GM13976 (cell line): Measurements from ENCODE around the gene ALDH1B1.

ENCODE experiments used
- DNase-seq: peaks from one replicate; pipeline ENCODE4 v3.0.0; 2012; ENCODE audit warnings: low spot score
- CTCF ChIP-seq: IDR thresholded peaks from 2 replicates; pipeline ENCODE4 v1.5.1; 2012; ENCODE audit warnings: borderline replicate concordance, mild to moderate bottlenecking; ENCODE audit not compliant: insufficient read depth; ENCODE audit errors: extremely low read depth, missing control alignments, control extremely low read depth
- in situ Hi-C: fragments of 300-500 bp; cut with MboI; formaldehyde crosslinking; loops from one replicate; pipeline ENCODE4 v1.12.0; 2022; ENCODE audit warnings: low sequenced_read_pairs, mixed read lengths, inconsistent platforms; ENCODE audit not compliant: unreplicated experiment

The ALDH1B1 gene

GRCh38 chr9:38421498-38422211 lies 29.2 kb downstream of the ALDH1B1 start:
- DNase-seq, result no peak
- no peak for TF ChIP-seq CTCF
- in situ Hi-C loops, result loop anchor here (25.0 kb wide), 1 partner anchor 266 kb away; no protein-coding TSS in a partner anchor

DNA sequence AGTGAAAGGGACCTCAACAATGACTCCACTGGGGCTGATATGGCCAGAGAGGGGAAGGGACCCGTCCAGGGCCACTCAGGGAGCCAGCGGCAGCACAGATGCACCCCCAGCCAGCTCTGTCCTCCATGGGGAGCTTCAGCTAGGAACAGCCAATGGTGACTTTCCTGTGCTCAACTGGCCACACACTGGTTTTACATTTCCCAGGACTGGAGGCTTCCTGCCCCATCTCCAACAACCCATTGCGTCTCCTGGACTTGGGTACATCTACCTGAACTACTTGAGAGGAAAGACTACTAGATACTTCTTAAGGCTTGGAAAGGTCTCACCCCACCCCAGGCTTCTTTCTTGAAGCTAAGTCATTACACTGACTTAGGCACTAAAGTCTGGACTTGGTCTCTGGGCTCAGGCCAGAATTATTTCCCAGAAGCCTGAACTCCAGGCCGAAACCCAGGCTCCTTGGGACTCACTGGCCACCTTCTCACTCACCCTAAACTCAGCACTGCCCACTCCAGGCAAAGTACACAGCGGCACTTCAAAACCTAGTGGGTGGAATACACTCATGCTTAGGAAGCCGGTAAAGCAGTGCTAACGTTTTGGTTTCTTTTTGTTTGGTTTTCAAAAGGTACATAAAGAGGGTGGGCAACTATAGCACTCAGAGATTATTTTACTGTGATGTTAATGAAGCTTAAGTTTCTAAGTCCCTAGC lies 30.2 kb downstream of the ALDH1B1 start:
- TF ChIP-seq CTCF, result no peak
- no peak for DNase-seq

GRCh38 chr9:38423273-38423972 lies 30.9 kb downstream of the ALDH1B1 start:
- DNase-seq, result no peak
- in situ Hi-C loops, result loop anchor here (25.0 kb wide), 1 partner anchor 264 kb away; no protein-coding TSS in a partner anchor
- no peak for TF ChIP-seq CTCF

More for the DNA sequence above, 30.2 kb downstream of the ALDH1B1 start:
- in situ Hi-C loops, result loop anchor here (25.0 kb wide), 1 partner anchor 265 kb away; no protein-coding TSS in a partner anchor

DNA sequence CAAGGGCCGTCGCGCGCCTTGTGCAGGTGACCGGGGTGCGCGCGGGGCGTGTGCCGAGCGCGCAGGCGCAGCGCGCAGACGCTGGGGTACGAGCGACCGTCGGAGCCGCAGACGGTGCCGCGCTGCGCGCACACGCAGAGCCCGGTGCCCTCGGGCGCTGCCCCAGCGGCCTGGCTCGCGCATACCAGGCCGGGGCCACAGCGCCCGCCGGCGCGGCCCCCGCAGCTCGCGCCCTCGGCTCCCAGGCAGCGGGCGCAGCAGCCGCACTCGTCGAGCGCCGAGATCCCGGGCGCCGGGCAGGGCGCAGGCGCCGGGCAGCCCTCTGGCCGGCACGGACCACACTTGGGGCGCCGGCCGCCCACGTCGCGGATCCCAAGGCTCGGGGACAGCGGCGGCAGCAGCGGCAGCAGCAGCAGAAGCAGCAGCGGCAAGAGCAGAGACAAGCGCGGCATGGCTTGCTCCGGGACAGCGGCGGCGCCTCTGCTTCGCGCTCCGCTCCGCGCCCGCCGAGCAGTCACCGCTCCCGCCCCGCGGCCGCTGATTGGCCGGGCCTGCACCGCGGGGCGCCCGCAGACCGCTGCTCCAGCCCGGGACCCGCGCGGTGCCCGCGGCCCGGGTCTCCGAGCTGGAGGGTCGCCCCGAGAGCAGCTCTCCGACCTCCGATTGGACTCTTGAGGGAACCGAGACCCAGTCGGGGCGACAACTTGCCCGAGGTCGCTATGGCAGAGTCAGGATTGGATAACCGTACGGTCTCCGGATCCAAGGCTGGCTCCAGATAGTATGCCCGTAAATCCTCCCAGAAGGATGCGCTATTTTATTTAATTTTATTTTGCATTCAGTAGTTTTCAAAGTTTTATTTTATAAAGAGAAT lies 31.7 kb downstream of the ALDH1B1 start, which contains the start of gene IGFBPL1:
Gene IGFBPL1 (minus strand): TSS at position 482 of the 871 bp plus-strand sequence. CDS start 30 bp downstream, at position 452.
- no peak for TF ChIP-seq CTCF
- in situ Hi-C loops, result loop anchor here (25.0 kb wide), 1 partner anchor 263 kb away; no protein-coding TSS in a partner anchor
- peak; percentile 52 for DNase-seq

DNA sequence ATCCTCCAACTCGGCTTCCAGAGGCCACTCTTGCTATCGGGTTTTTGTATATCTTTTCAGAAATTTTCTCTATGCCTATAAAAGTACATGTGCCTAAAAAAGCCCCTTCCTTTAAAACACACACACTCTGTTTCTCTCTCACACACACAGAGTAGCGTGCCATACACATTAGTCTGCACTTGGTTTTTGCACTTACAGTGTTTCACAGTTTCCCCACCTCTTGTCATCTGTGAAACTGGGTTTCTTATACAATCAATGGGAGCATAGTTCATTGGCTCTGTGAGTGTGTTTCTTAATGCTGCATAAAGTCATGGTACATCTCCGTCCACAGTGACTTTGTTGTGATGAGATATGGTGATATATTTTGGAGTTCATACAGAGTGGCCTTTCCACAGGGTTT lies 32.4 kb downstream of the ALDH1B1 start:
- no peak for TF ChIP-seq CTCF
- no peak for DNase-seq
- in situ Hi-C loops, result loop anchor here (25.0 kb wide), 1 partner anchor 262 kb away; no protein-coding TSS in a partner anchor
